Measurements from ENCODE around the gene PRRC2A.

GRCh38 chr6:31640612-31641011, 20.1 kb downstream of the PRRC2A start:
- no peak for TF ChIP-seq POLR2AphosphoS5 (IDR thresholded peaks at IDR 0.05)
- TF ChIP-seq, protein P1, sequence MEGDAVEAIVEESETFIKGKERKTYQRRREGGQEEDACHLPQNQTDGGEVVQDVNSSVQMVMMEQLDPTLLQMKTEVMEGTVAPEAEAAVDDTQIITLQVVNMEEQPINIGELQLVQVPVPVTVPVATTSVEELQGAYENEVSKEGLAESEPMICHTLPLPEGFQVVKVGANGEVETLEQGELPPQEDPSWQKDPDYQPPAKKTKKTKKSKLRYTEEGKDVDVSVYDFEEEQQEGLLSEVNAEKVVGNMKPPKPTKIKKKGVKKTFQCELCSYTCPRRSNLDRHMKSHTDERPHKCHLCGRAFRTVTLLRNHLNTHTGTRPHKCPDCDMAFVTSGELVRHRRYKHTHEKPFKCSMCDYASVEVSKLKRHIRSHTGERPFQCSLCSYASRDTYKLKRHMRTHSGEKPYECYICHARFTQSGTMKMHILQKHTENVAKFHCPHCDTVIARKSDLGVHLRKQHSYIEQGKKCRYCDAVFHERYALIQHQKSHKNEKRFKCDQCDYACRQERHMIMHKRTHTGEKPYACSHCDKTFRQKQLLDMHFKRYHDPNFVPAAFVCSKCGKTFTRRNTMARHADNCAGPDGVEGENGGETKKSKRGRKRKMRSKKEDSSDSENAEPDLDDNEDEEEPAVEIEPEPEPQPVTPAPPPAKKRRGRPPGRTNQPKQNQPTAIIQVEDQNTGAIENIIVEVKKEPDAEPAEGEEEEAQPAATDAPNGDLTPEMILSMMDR (IDR thresholded peaks at IDR 0.05) = no peak
- TF ChIP-seq EP300 (IDR thresholded peaks at IDR 0.05) = no peak

Data from esophagus muscularis mucosa (tissue), 4 donors.